OCI-LY1 (cell line): ENCODE data around the gene MYO5C.
A peak's percentile ranks its signal among the peaks of the same experiment; 100 is the strongest.

Experiments used
- H2AFZ ChIP-seq: fragments of 200-600 bp; sonication (generic), shearing (Covaris generic); 2 replicates; pipeline ENCODE4 v1.6.0; 2014; ENCODE audit warnings: antibody characterized with exemption, mild to moderate bottlenecking, low read length
- H3F3A ChIP-seq: fragments of 200-600 bp; sonication (generic), shearing (Covaris generic); 2 replicates; pipeline ENCODE4 v1.6.0; 2014; ENCODE audit warnings: mild to moderate bottlenecking, antibody characterized with exemption, low read length, moderate library complexity; ENCODE audit not compliant: insufficient read depth
- H3K27ac ChIP-seq: fragments of 200-600 bp; sonication (generic); 2 replicates; pipeline ENCODE4 v1.5.1; 2014; ENCODE audit warnings: low read length, mixed run types, mild to moderate bottlenecking, low read depth; ENCODE audit not compliant: poor library complexity, severe bottlenecking
- H3K27me3 ChIP-seq: fragments of 200-600 bp; sonication (generic); 2 replicates; pipeline ENCODE4 v1.6.0; 2014; ENCODE audit warnings: antibody characterized with exemption, mild to moderate bottlenecking, low read length, moderate library complexity; ENCODE audit not compliant: insufficient read depth
- H3K36me3 ChIP-seq: fragments of 200-600 bp; sonication (generic); 2 replicates; pipeline ENCODE4 v1.6.1; 2014; ENCODE audit warnings: mild to moderate bottlenecking, antibody characterized with exemption, low read length, moderate library complexity, mixed read lengths; ENCODE audit not compliant: insufficient read depth
- H3K4me1 ChIP-seq: fragments of 200-600 bp; sonication (generic); 2 replicates; pipeline ENCODE4 v1.5.1; 2014; ENCODE audit warnings: mild to moderate bottlenecking, low read length, moderate library complexity; ENCODE audit not compliant: insufficient read depth, severe bottlenecking
- H3K4me2 ChIP-seq: fragments of 200-600 bp; sonication (generic), shearing (Covaris generic); 2 replicates; pipeline ENCODE4 v1.6.1; 2014; ENCODE audit warnings: low read length
- H3K4me3 ChIP-seq: fragments of 200-600 bp; sonication (generic); 2 replicates; pipeline ENCODE4 v1.5.1; 2014; ENCODE audit warnings: low read length, low read depth, mild to moderate bottlenecking, mixed read lengths; ENCODE audit not compliant: poor library complexity, severe bottlenecking
- H3K79me2 ChIP-seq: fragments of 200-600 bp; shearing (Covaris generic); 2 replicates; pipeline ENCODE4 v1.6.1; 2016; ENCODE audit warnings: mixed run types, low read length, mixed read lengths; ENCODE audit not compliant: insufficient read depth
- H3K9ac ChIP-seq: fragments of 200-600 bp; sonication (generic), shearing (Covaris generic); 2 replicates; pipeline ENCODE4 v1.6.1; 2014; ENCODE audit warnings: mild to moderate bottlenecking, low read length, mixed read lengths
- H3K9me2 ChIP-seq: fragments of 200-600 bp; sonication (generic), shearing (Covaris generic); 2 replicates; pipeline ENCODE4 v1.6.1; 2014; ENCODE audit warnings: low read depth, mild to moderate bottlenecking, low read length, mixed read lengths
- H3K9me3 ChIP-seq: fragments of 200-600 bp; shearing (Covaris generic); 2 replicates; pipeline ENCODE4 v1.6.1; 2014; ENCODE audit warnings: low read length, mixed read lengths
- H4K20me1 ChIP-seq: fragments of 200-600 bp; sonication (generic), shearing (Covaris generic); 2 replicates; pipeline ENCODE4 v1.6.0; 2016; ENCODE audit warnings: mild to moderate bottlenecking, low read length; ENCODE audit not compliant: insufficient read depth
- EZH2 ChIP-seq: fragments of 200-600 bp; sonication (generic), shearing (Covaris generic); IDR thresholded peaks from 2 replicates; pipeline ENCODE4 v1.8.0; 2017; ENCODE audit warnings: borderline replicate concordance, mixed run types, mild to moderate bottlenecking, antibody characterized with exemption, low read length, moderate library complexity, mixed read lengths
- TF ChIP-seq, protein P1 (sequence below): fragments of 200-600 bp; sonication (generic), shearing (Covaris generic); IDR thresholded peaks from 2 replicates; pipeline ENCODE4 v1.5.1; 2017; ENCODE audit warnings: mild to moderate bottlenecking, antibody characterized with exemption, low read length, moderate library complexity, mixed read lengths

MYO5C gene

DNA sequence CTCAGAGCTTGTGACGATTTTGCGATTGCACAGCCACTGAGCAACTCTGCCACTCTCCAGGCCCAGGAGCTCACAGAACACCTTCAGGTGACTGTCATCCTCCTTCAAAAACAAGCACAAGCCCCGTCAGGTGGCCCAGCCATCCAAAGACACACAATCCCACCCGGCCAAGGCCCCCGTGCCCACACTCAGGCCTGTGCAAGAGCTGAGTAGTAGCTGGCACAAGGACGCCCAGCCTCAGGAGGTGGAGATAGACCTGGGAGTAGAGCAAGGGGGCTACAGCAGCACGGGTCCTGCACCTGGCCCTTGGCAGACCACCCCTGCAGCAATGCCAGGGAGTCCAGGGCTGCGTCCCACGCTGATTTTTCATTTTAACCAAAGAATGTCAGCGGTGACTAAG, 34.6 kb downstream of the MYO5C start:
- Histone ChIP-seq H3K4me1 (peaks cover 54% of the 10 kb centered on the region), H3F3A (no peaks in the 10 kb centered on the region), H3K27ac (peak overlapping the region; percentile 4), H4K20me1 (no peaks in the 10 kb centered on the region), H3K79me2 (no peaks in the 10 kb centered on the region), H3K9ac (no peak overlapping the region; the same call in 1 of the 2 replicates), H2AFZ (no peak overlapping the region), H3K4me3 (no peak overlapping the region), H3K9me2 (no peaks in the 10 kb centered on the region), H3K36me3 (no peaks in the 10 kb centered on the region), H3K9me3 (no peaks in the 10 kb centered on the region), H3K4me2 (no peak overlapping the region; the same call in 1 of the 2 replicates), H3K27me3 (no peaks in the 10 kb centered on the region; the same call in 1 of the 2 replicates)
- TF ChIP-seq, protein P1, sequence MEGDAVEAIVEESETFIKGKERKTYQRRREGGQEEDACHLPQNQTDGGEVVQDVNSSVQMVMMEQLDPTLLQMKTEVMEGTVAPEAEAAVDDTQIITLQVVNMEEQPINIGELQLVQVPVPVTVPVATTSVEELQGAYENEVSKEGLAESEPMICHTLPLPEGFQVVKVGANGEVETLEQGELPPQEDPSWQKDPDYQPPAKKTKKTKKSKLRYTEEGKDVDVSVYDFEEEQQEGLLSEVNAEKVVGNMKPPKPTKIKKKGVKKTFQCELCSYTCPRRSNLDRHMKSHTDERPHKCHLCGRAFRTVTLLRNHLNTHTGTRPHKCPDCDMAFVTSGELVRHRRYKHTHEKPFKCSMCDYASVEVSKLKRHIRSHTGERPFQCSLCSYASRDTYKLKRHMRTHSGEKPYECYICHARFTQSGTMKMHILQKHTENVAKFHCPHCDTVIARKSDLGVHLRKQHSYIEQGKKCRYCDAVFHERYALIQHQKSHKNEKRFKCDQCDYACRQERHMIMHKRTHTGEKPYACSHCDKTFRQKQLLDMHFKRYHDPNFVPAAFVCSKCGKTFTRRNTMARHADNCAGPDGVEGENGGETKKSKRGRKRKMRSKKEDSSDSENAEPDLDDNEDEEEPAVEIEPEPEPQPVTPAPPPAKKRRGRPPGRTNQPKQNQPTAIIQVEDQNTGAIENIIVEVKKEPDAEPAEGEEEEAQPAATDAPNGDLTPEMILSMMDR = no peak
- no peak for TF ChIP-seq EZH2

DNA sequence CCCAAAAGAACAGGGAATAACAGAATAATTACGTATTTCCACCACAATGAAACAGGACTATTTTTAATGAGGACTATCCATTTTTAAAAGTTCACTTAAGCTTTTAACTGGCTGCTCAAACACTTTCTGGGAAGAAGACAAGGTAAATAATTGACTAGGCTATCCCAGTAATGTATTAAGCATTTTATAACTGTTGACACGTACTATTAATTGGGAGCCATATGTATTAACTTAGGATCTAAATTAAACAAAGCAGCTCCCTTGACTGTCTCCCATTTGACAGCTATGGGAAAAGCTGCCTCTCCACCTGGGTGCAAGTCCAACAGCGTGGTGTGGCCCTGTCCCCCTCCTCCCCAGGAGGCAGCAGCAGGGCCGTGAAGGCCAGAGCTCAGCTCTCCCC, 36.1 kb downstream of the MYO5C start:
- Histone ChIP-seq H3K9me2 (no peaks in the 10 kb centered on the region), H3K9ac (no peak overlapping the region), H3K27ac (no peak overlapping the region), H3F3A (no peaks in the 10 kb centered on the region), H3K4me1 (peaks cover 63% of the 10 kb centered on the region), H3K9me3 (no peaks in the 10 kb centered on the region), H4K20me1 (no peaks in the 10 kb centered on the region), H3K79me2 (no peaks in the 10 kb centered on the region), H3K36me3 (no peaks in the 10 kb centered on the region), H3K4me2 (no peak overlapping the region), H3K4me3 (no peak overlapping the region), H3K27me3 (no peaks in the 10 kb centered on the region; the same call in 1 of the 2 replicates), H2AFZ (no peak overlapping the region)
- TF ChIP-seq, protein P1 = no peak

DNA sequence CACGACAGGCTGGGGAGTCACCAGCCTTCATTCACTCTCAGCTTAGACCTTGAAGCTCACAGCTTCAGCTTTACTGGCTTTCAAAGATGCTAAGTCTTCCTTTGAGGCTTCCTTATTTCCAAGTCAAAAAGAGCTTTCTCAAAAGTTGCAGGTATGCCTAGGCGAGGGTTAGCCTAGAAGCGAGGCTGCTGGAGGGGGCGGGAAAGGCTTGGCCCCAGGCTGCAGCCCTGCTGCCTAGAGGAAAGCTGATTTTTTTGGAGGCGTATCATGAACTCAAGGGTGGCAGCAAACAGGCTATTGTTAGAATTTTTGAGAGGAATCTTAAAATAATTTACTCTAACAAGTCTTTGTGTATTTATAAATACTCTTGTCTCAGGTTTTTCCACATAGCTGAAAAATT, 37.1 kb downstream of the MYO5C start:
- Histone ChIP-seq H3K27ac (no peak overlapping the region), H3K9me2 (no peaks in the 10 kb centered on the region), H3K4me3 (no peak overlapping the region), H3K79me2 (no peaks in the 10 kb centered on the region), H3K36me3 (no peaks in the 10 kb centered on the region), H2AFZ (no peak overlapping the region), H3F3A (no peaks in the 10 kb centered on the region), H3K27me3 (no peaks in the 10 kb centered on the region), H3K4me2 (no peak overlapping the region), H3K9me3 (no peaks in the 10 kb centered on the region), H3K4me1 (peaks cover 65% of the 10 kb centered on the region), H3K9ac (no peak overlapping the region), H4K20me1 (no peaks in the 10 kb centered on the region)
- TF ChIP-seq, protein P1 = no peak
